ENCODE data around the gene DLL1. TPM values are rescaled to one million over a fixed set of nuclear protein-coding genes. Genes with fewer than 3 reads are reported as not detected.

DLL1 gene
- total RNA-seq, 1 experiment from 2014 or later, result 2.8 TPM

- H3K4me1 Mint-ChIP-seq, result peaks cover 21 to 28% of the 10 kb centered on the region in 2 experiments
These were observed 10.3 kb upstream of the DLL1 start for GRCh38 chr6:170301184-170301583.

More at GRCh38 chr6:170301184-170301583, 10.3 kb upstream of the DLL1 start:
- Histone ChIP-seq H3K4me2 (ENCODE audit: insufficient read depth, insufficient read length, low read length) (no peak overlapping the region), H3K79me2 (ENCODE audit: insufficient read depth, low read length) (no peaks in the 10 kb centered on the region), H3K9me3 (ENCODE audit: control insufficient read depth, low read depth, low read length) (peaks cover 34% of the 10 kb centered on the region), H3K27me3 (ENCODE audit: insufficient read depth, low read length) (peaks cover 4% of the 10 kb centered on the region; the same call in 1 of the 2 replicates), H4K20me1 (ENCODE audit: control insufficient read depth, insufficient read depth, insufficient read length) (no peaks in the 10 kb centered on the region), H3K23me2 (ENCODE audit: insufficient read length, low read depth, low read length, poor library complexity, severe bottlenecking) (peaks cover 10% of the 10 kb centered on the region), H3K4ac (ENCODE audit: low read depth, low read length) (no peak overlapping the region), H2BK15ac (ENCODE audit: low read depth, low read length) (no peak overlapping the region), H3K27ac (ENCODE audit: insufficient read length, low read depth, low read length) (no peak overlapping the region), H3K9ac (ENCODE audit: extremely low read depth, insufficient read length, low read length) (no peak overlapping the region), H3K23ac (ENCODE audit: insufficient read length, low read depth, low read length) (no peak overlapping the region), H3T11ph (ENCODE audit: low read length) (no peak overlapping the region), H2BK12ac (ENCODE audit: insufficient read length, low read depth, low read length) (no peak overlapping the region), H2AK5ac (ENCODE audit: insufficient read length, low read length) (no peak overlapping the region), H2BK20ac (ENCODE audit: low read depth, low read length, poor library complexity, severe bottlenecking) (no peak overlapping the region), H3K18ac (ENCODE audit: insufficient read length, low read depth, low read length) (no peak overlapping the region), H4K91ac (ENCODE audit: insufficient read length, low read depth, low read length) (no peak overlapping the region), H2BK5ac (ENCODE audit: insufficient read length, low read length) (no peak overlapping the region), H2BK120ac (ENCODE audit: low read depth, low read length, poor library complexity, severe bottlenecking) (no peak overlapping the region), H4K8ac (replicated peaks; ENCODE audit: insufficient read length, low read depth, low read length) (no peak overlapping the region), H3K14ac (ENCODE audit: insufficient read depth, low read length) (no peak overlapping the region), H3K56ac (ENCODE audit: insufficient read length, low read depth, low read length) (no peak overlapping the region), H3K4me1 (ENCODE audit: insufficient read depth, low read length) (peaks cover 5% of the 10 kb centered on the region; the same call in 1 of the 2 replicates), H2AFZ (ENCODE audit: low read length) (no peak overlapping the region), H4K5ac (ENCODE audit: insufficient read length, low read depth, low read length) (no peak overlapping the region), H3K79me1 (ENCODE audit: insufficient read depth, low read depth, low read length, poor library complexity, severe bottlenecking) (no peaks in the 10 kb centered on the region)
- H3K27ac Mint-ChIP-seq, result no peak overlapping the region
- peaks cover 48 to 78% (median 63%) of the 10 kb centered on the region in 3 experiments for H3K36me3 Mint-ChIP-seq (ENCODE audit: insufficient read depth in 1 of 3, low read depth in 3 of 3)
- no peak for DNase-seq
- TF ChIP-seq CTCF (conservative IDR thresholded peaks at IDR 0.05), result no peak
- H3K4me3 Mint-ChIP-seq, result no peak overlapping the region
- no CpG with 5 or more reads among the region's 1 CpG for WGBS (ENCODE audit: extremely low coverage, insufficient read length, low lambda C conversion rate)
- peaks cover 68 to 74% of the 10 kb centered on the region in 2 experiments for H3K9me3 Mint-ChIP-seq
- peaks cover 82% of the 10 kb centered on the region for H3K27me3 Mint-ChIP-seq (ENCODE audit: low read depth)
